HL-60 (cell line): Measurements from ENCODE around the gene MAPK10.

Experiments used
- DNase-seq, 2 experiments: peaks; one replicate each; pipeline ENCODE4 v3.0.0-alpha.2; 2010 to 2020; ENCODE audit warnings: low read depth in 1 of 2, low spot score in 1 of 2
- H3K27ac ChIP-seq: fragments of 250-450 bp; sonication (Bioruptor Pico); replicated peaks from 2 replicates; pipeline ENCODE4 v1.5.1; 2020; ENCODE audit warnings: mild to moderate bottlenecking, moderate library complexity
- H3K27me3 ChIP-seq: fragments of 250-450 bp; sonication (Bioruptor Pico); 2 replicates; pipeline ENCODE4 v1.5.1; 2021; ENCODE audit warnings: mild to moderate bottlenecking, moderate library complexity; ENCODE audit not compliant: insufficient read depth, poor library complexity, severe bottlenecking
- H3K4me3 ChIP-seq: replicated peaks from 2 replicates; pipeline ENCODE4 v1.5.1; 2011; ENCODE audit warnings: mild to moderate bottlenecking, control low read depth, low read length; ENCODE audit not compliant: insufficient read depth
- GABPA ChIP-seq: IDR thresholded peaks from 2 replicates; pipeline ENCODE4 v1.6.1; 2012; ENCODE audit warnings: low read depth
- POLR2AphosphoS5 ChIP-seq: IDR thresholded peaks from 2 replicates; pipeline ENCODE4 v1.6.1; 2012; ENCODE audit warnings: low read depth
- SPI1 ChIP-seq: IDR thresholded peaks from 2 replicates; pipeline ENCODE4 v1.6.1; 2012; ENCODE audit warnings: low read depth, mild to moderate bottlenecking, borderline replicate concordance
- TF ChIP-seq, protein P1 (sequence below): IDR thresholded peaks from one replicate; pipeline ENCODE4 v1.5.1; 2011; ENCODE audit warnings: low read length, control low read depth, inconsistent platforms; ENCODE audit not compliant: insufficient read depth
- TF ChIP-seq, protein P2 (sequence below): IDR thresholded peaks from 2 replicates; pipeline ENCODE4 v1.6.1; 2012; ENCODE audit warnings: low read depth; ENCODE audit not compliant: insufficient replicate concordance

MAPK10 gene

DNA sequence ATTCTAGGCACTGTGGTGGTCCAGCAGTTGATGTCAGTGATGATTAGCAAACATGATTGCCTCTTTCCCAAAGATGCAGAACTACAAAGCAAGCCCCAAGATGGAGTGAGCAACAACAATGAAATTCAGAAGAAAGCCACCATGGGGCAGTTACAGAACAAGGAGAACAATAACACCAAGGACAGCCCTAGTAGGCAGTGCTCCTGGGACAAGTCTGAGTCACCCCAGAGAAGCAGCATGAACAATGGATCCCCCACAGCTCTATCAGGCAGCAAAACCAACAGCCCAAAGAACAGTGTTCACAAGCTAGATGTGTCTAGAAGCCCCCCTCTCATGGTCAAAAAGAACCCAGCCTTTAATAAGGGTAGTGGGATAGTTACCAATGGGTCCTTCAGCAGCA is 365.3 kb downstream of the MAPK10 start:
- no peak overlapping the region for H3K27ac ChIP-seq
- H3K27me3 ChIP-seq = no peaks in the 10 kb centered on the region
- no peak overlapping the region for H3K4me3 ChIP-seq
- no peak for DNase-seq
- TF ChIP-seq, protein P1, sequence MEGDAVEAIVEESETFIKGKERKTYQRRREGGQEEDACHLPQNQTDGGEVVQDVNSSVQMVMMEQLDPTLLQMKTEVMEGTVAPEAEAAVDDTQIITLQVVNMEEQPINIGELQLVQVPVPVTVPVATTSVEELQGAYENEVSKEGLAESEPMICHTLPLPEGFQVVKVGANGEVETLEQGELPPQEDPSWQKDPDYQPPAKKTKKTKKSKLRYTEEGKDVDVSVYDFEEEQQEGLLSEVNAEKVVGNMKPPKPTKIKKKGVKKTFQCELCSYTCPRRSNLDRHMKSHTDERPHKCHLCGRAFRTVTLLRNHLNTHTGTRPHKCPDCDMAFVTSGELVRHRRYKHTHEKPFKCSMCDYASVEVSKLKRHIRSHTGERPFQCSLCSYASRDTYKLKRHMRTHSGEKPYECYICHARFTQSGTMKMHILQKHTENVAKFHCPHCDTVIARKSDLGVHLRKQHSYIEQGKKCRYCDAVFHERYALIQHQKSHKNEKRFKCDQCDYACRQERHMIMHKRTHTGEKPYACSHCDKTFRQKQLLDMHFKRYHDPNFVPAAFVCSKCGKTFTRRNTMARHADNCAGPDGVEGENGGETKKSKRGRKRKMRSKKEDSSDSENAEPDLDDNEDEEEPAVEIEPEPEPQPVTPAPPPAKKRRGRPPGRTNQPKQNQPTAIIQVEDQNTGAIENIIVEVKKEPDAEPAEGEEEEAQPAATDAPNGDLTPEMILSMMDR = no peak
- TF ChIP-seq SPI1 (no peak), POLR2AphosphoS5 (no peak), GABPA (no peak)
- TF ChIP-seq, protein P2, sequence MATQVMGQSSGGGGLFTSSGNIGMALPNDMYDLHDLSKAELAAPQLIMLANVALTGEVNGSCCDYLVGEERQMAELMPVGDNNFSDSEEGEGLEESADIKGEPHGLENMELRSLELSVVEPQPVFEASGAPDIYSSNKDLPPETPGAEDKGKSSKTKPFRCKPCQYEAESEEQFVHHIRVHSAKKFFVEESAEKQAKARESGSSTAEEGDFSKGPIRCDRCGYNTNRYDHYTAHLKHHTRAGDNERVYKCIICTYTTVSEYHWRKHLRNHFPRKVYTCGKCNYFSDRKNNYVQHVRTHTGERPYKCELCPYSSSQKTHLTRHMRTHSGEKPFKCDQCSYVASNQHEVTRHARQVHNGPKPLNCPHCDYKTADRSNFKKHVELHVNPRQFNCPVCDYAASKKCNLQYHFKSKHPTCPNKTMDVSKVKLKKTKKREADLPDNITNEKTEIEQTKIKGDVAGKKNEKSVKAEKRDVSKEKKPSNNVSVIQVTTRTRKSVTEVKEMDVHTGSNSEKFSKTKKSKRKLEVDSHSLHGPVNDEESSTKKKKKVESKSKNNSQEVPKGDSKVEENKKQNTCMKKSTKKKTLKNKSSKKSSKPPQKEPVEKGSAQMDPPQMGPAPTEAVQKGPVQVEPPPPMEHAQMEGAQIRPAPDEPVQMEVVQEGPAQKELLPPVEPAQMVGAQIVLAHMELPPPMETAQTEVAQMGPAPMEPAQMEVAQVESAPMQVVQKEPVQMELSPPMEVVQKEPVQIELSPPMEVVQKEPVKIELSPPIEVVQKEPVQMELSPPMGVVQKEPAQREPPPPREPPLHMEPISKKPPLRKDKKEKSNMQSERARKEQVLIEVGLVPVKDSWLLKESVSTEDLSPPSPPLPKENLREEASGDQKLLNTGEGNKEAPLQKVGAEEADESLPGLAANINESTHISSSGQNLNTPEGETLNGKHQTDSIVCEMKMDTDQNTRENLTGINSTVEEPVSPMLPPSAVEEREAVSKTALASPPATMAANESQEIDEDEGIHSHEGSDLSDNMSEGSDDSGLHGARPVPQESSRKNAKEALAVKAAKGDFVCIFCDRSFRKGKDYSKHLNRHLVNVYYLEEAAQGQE = no peak

DNA sequence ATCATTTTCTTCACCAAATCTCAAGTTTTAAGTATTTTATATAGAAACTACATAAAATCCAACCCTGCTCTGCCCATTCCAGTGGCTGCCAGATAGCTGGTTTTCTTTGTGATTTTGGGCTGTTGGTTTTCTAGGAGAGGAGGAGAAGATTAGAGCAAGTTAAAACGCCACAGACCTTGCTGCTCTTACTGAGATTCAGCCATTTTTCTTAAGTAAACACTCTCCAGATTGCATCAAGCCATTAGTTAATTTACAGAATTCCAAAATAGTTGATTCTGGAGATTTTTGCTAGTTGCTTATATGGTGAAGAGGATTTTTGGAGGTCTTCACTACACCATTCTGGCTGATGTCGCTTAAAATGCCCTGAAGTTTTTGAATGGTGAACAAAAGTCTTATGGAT is 366.2 kb downstream of the MAPK10 start:
- TF ChIP-seq GABPA = no peak
- TF ChIP-seq, protein P2 = no peak
- TF ChIP-seq, protein P1 = no peak
- TF ChIP-seq POLR2AphosphoS5 = no peak
- no peak for TF ChIP-seq SPI1
- Histone ChIP-seq H3K4me3 (no peak overlapping the region), H3K27me3 (no peaks in the 10 kb centered on the region), H3K27ac (no peak overlapping the region)
- DNase-seq = no peak

DNA sequence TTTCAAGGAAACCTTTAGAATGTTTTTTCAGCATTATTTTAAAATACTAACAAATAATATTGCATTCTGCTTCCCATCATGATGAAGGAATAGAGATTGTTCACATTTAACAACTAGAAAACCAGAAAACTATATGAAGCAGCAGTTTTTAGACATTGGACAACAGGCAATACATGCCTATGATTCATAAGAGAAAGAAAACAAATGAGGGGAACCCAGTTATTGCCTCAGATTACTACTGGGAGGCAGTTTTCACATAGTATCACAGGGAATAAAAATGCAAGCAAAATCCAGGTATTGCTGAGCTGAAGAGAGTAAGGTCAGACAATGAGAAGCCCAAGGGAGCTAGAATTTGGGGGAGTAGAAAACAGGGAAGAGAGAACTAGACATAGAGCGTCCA is 373.6 kb downstream of the MAPK10 start:
- H3K4me3 ChIP-seq = no peak overlapping the region
- no peak for DNase-seq
- H3K27ac ChIP-seq = no peak overlapping the region
- TF ChIP-seq SPI1 = no peak
- no peaks in the 10 kb centered on the region for H3K27me3 ChIP-seq

DNA sequence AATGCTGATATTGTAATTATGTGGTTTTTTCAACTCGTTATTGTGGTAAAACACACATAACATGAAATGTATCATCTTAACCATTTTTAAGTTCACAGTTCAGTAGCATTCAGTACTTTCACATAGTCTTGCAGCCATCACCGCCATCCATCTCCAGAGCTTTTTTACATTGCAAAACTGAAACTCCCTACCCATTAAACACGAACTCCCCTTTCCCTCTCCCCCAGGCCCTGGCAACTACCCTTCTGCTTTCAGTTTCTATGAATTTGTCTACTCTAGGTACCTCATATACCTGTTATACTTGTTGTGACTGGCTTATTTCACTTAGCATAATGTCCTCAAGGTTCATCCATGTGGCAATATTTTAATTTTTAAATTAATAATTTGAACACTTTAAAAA is 380.6 kb downstream of the MAPK10 start:
- Histone ChIP-seq H3K27ac (no peak overlapping the region), H3K27me3 (no peaks in the 10 kb centered on the region), H3K4me3 (no peak overlapping the region)
- DNase-seq = no peak
- no peak for TF ChIP-seq GABPA
- TF ChIP-seq SPI1 = no peak
- TF ChIP-seq POLR2AphosphoS5 = no peak

DNA sequence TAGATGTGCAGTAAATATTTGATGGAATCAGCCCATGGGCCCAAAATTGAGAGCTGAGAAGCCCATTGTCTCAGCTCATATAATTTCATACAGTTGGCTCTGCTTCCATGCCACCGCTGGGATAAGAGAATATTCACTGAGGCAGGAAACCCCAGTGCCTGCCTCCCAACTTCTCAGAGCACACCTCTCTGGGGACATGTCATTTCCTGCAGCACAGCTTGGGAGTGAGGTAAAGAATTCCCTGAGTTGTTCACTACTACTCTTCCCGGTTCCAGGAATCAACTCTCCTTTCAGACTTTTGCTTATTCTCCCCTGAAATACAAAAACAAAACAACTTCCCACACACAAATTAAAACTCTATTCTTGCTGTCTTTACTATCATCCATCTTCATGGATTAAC is 389.3 kb downstream of the MAPK10 start:
- H3K27ac ChIP-seq = no peak overlapping the region
- no peak for TF ChIP-seq GABPA
- TF ChIP-seq POLR2AphosphoS5 = no peak
- TF ChIP-seq, protein P2 = no peak
- TF ChIP-seq, protein P1 = no peak
- TF ChIP-seq SPI1 = no peak
- H3K4me3 ChIP-seq = no peak overlapping the region
- H3K27me3 ChIP-seq = no peaks in the 10 kb centered on the region
- no peak for DNase-seq
